BLaER1 (cell line): Measurements from ENCODE around the gene RALA.

ENCODE experiments used
- H3K27ac ChIP-seq: shearing (Covaris generic); formaldehyde crosslinking; 2 replicates; pipeline ENCODE4 v1.8.1; 2022
- H3K27me3 ChIP-seq: shearing (Covaris generic); formaldehyde crosslinking; 2 replicates; pipeline ENCODE4 v1.8.1; 2022
- H3K36me3 ChIP-seq: shearing (Covaris generic); formaldehyde crosslinking; 2 replicates; pipeline ENCODE4 v1.8.1; 2022
- H3K4me1 ChIP-seq: shearing (Covaris generic); formaldehyde crosslinking; 2 replicates; pipeline ENCODE4 v1.8.1; 2022
- H3K4me2 ChIP-seq: shearing (Covaris generic); formaldehyde crosslinking; 2 replicates; pipeline ENCODE4 v1.8.1; 2022
- H3K4me3 ChIP-seq: shearing (Covaris generic); formaldehyde crosslinking; 2 replicates; pipeline ENCODE4 v1.8.1; 2022
- H3K9ac ChIP-seq: shearing (Covaris generic); formaldehyde crosslinking; 2 replicates; pipeline ENCODE4 v1.8.1; 2022
- H3K9me3 ChIP-seq: shearing (Covaris generic); formaldehyde crosslinking; 2 replicates; pipeline ENCODE4 v1.8.1; 2022
- H4K20me1 ChIP-seq: shearing (Covaris generic); formaldehyde crosslinking; 2 replicates; pipeline ENCODE4 v1.8.1; 2022
- Cebpa-rat ChIP-seq: shearing (Covaris generic); IDR thresholded peaks from 2 replicates; pipeline ENCODE4 v1.8.1; 2022

Gene RALA

GRCh38 chr7:39589323-39590111, 33.9 kb upstream of the RALA start:
- Histone ChIP-seq H3K9me3 (0 out of 2 replicates have a peak, but pooled peaks cover 3% of the 10 kb centered on the region), H4K20me1 (no peaks in the 10 kb centered on the region), H3K27me3 (no peaks in the 10 kb centered on the region), H3K4me1 (peaks cover 13% of the 10 kb centered on the region), H3K4me3 (no peak overlapping the region), H3K9ac (no peak overlapping the region), H3K27ac (no peak overlapping the region), H3K36me3 (no peaks in the 10 kb centered on the region), H3K4me2 (peak overlapping the region; percentile 54)
- no peak for TF ChIP-seq Cebpa-rat

GRCh38 chr7:39592586-39592985, 30.8 kb upstream of the RALA start:
- TF ChIP-seq Cebpa-rat: no peak
- Histone ChIP-seq H3K4me3 (no peak overlapping the region), H3K4me2 (no peak overlapping the region), H3K9me3 (0 out of 2 replicates have a peak, but pooled peaks cover 3% of the 10 kb centered on the region), H3K4me1 (peaks cover 13% of the 10 kb centered on the region), H3K36me3 (no peaks in the 10 kb centered on the region), H3K27ac (no peak overlapping the region), H4K20me1 (no peaks in the 10 kb centered on the region), H3K27me3 (no peaks in the 10 kb centered on the region), H3K9ac (no peak overlapping the region)

GRCh38 chr7:39594988-39595620, 28.3 kb upstream of the RALA start:
- no peak for TF ChIP-seq Cebpa-rat
- H4K20me1 ChIP-seq: no peaks in the 10 kb centered on the region
- no peak overlapping the region for H3K4me3 ChIP-seq
- peaks cover 3% of the 10 kb centered on the region for H3K4me1 ChIP-seq
- H3K36me3 ChIP-seq: no peaks in the 10 kb centered on the region
- H3K4me2 ChIP-seq: no peak overlapping the region
- no peaks in the 10 kb centered on the region for H3K27me3 ChIP-seq
- H3K27ac ChIP-seq: no peak overlapping the region
- 0 out of 2 replicates have a peak, but pooled peaks cover 3% of the 10 kb centered on the region for H3K9me3 ChIP-seq
- no peak overlapping the region for H3K9ac ChIP-seq

GRCh38 chr7:39602351-39602750, 21.0 kb upstream of the RALA start:
- TF ChIP-seq Cebpa-rat: no peak
- no peak overlapping the region for H3K4me2 ChIP-seq
- H3K4me1 ChIP-seq: peaks cover 5% of the 10 kb centered on the region; the same call in 1 of the 2 replicates
- no peak overlapping the region for H3K27ac ChIP-seq
- no peaks in the 10 kb centered on the region for H3K9me3 ChIP-seq
- no peaks in the 10 kb centered on the region for H3K36me3 ChIP-seq
- no peak overlapping the region for H3K4me3 ChIP-seq
- no peaks in the 10 kb centered on the region for H4K20me1 ChIP-seq
- no peaks in the 10 kb centered on the region for H3K27me3 ChIP-seq
- H3K9ac ChIP-seq: no peak overlapping the region

GRCh38 chr7:39603924-39604323, 19.4 kb upstream of the RALA start:
- no peak overlapping the region; the same call in 1 of the 2 replicates for H3K4me2 ChIP-seq
- no peaks in the 10 kb centered on the region for H4K20me1 ChIP-seq
- peaks cover 2% of the 10 kb centered on the region; the same call in 1 of the 2 replicates for H3K27me3 ChIP-seq
- H3K4me1 ChIP-seq: peaks cover 9% of the 10 kb centered on the region; the same call in 1 of the 2 replicates
- H3K4me3 ChIP-seq: no peak overlapping the region
- H3K27ac ChIP-seq: no peak overlapping the region
- H3K9me3 ChIP-seq: no peaks in the 10 kb centered on the region
- no peak for TF ChIP-seq Cebpa-rat
- no peak overlapping the region for H3K9ac ChIP-seq
- no peaks in the 10 kb centered on the region for H3K36me3 ChIP-seq

GRCh38 chr7:39605087-39605486, 18.3 kb upstream of the RALA start:
- peaks cover 13% of the 10 kb centered on the region for H3K27me3 ChIP-seq
- H3K9me3 ChIP-seq: no peaks in the 10 kb centered on the region; the same call in 1 of the 2 replicates
- H3K27ac ChIP-seq: no peak overlapping the region
- TF ChIP-seq Cebpa-rat: no peak
- H3K4me1 ChIP-seq: peaks cover 21% of the 10 kb centered on the region; the same call in 1 of the 2 replicates
- no peak overlapping the region for H3K4me3 ChIP-seq
- H3K9ac ChIP-seq: no peak overlapping the region
- H3K4me2 ChIP-seq: no peak overlapping the region
- no peaks in the 10 kb centered on the region for H3K36me3 ChIP-seq
- no peaks in the 10 kb centered on the region for H4K20me1 ChIP-seq

- Histone ChIP-seq H3K27me3 (peaks cover 24% of the 10 kb centered on the region), H3K9me3 (no peaks in the 10 kb centered on the region; the same call in 1 of the 2 replicates), H4K20me1 (no peaks in the 10 kb centered on the region), H3K36me3 (no peaks in the 10 kb centered on the region), H3K4me2 (no peak overlapping the region), H3K4me3 (no peak overlapping the region), H3K27ac (no peak overlapping the region), H3K9ac (no peak overlapping the region), H3K4me1 (peaks cover 23% of the 10 kb centered on the region; the same call in 1 of the 2 replicates)
- TF ChIP-seq Cebpa-rat: no peak
Measured at GRCh38 chr7:39606352-39606751, 17.0 kb upstream of the RALA start.

GRCh38 chr7:39606941-39607340, 16.4 kb upstream of the RALA start:
- H3K9ac ChIP-seq: no peak overlapping the region
- no peak for TF ChIP-seq Cebpa-rat
- no peaks in the 10 kb centered on the region; the same call in 1 of the 2 replicates for H3K9me3 ChIP-seq

GRCh38 chr7:39607865-39608264, 15.5 kb upstream of the RALA start:
- Histone ChIP-seq H3K4me3 (no peak overlapping the region), H3K4me1 (peaks cover 23% of the 10 kb centered on the region; the same call in 1 of the 2 replicates), H3K36me3 (no peaks in the 10 kb centered on the region), H3K27me3 (peaks cover 25% of the 10 kb centered on the region), H3K9me3 (no peaks in the 10 kb centered on the region; the same call in 1 of the 2 replicates), H3K4me2 (no peak overlapping the region), H3K9ac (no peak overlapping the region), H3K27ac (no peak overlapping the region), H4K20me1 (no peaks in the 10 kb centered on the region)
- no peak for TF ChIP-seq Cebpa-rat

More at GRCh38 chr7:39606941-39607340, 16.4 kb upstream of the RALA start:
- H3K4me3 ChIP-seq: no peak overlapping the region
- peaks cover 23% of the 10 kb centered on the region; the same call in 1 of the 2 replicates for H3K4me1 ChIP-seq
- H3K27me3 ChIP-seq: peaks cover 25% of the 10 kb centered on the region
- H3K36me3 ChIP-seq: no peaks in the 10 kb centered on the region
- H4K20me1 ChIP-seq: no peaks in the 10 kb centered on the region
- no peak overlapping the region for H3K27ac ChIP-seq
- H3K4me2 ChIP-seq: no peak overlapping the region

GRCh38 chr7:39608278-39608677, 15.1 kb upstream of the RALA start:
- H4K20me1 ChIP-seq: no peaks in the 10 kb centered on the region
- H3K9me3 ChIP-seq: no peaks in the 10 kb centered on the region; the same call in 1 of the 2 replicates
- H3K27ac ChIP-seq: no peak overlapping the region
- H3K4me1 ChIP-seq: peaks cover 23% of the 10 kb centered on the region; the same call in 1 of the 2 replicates
- H3K4me2 ChIP-seq: peak overlapping the region; percentile 12; the same call in 1 of the 2 replicates
- no peak for TF ChIP-seq Cebpa-rat
- H3K9ac ChIP-seq: no peak overlapping the region
- peaks cover 25% of the 10 kb centered on the region for H3K27me3 ChIP-seq
- H3K4me3 ChIP-seq: no peak overlapping the region
- no peaks in the 10 kb centered on the region for H3K36me3 ChIP-seq
